Measurements from ENCODE around the gene SPSB2.

GRCh38 chr12:6827437-6827911 lies 45.6 kb downstream of the SPSB2 start:
- TF ChIP-seq, protein P1, sequence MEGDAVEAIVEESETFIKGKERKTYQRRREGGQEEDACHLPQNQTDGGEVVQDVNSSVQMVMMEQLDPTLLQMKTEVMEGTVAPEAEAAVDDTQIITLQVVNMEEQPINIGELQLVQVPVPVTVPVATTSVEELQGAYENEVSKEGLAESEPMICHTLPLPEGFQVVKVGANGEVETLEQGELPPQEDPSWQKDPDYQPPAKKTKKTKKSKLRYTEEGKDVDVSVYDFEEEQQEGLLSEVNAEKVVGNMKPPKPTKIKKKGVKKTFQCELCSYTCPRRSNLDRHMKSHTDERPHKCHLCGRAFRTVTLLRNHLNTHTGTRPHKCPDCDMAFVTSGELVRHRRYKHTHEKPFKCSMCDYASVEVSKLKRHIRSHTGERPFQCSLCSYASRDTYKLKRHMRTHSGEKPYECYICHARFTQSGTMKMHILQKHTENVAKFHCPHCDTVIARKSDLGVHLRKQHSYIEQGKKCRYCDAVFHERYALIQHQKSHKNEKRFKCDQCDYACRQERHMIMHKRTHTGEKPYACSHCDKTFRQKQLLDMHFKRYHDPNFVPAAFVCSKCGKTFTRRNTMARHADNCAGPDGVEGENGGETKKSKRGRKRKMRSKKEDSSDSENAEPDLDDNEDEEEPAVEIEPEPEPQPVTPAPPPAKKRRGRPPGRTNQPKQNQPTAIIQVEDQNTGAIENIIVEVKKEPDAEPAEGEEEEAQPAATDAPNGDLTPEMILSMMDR (conservative IDR thresholded peaks at IDR 0.05; ENCODE audit: low read length), result no peak
- no peak for TF ChIP-seq EZH2phosphoT487 (IDR thresholded peaks at IDR 0.05; ENCODE audit: borderline replicate concordance)
